K562 (cell line): ENCODE data around the gene MYB.

Experiments
- CGGBP1 ChIP-seq: fragments of 250-450 bp; sonication (Bioruptor Pico); IDR thresholded peaks from 2 replicates; pipeline ENCODE4 v1.9.0; 2021; ENCODE audit warnings: mild to moderate bottlenecking
- CTCF ChIP-seq, 3 experiments: IDR thresholded peaks in 2 of 3; conservative IDR thresholded peaks in 1 of 3; 2 replicates each; pipeline ENCODE4 v1.5.1; 2011 to 2012; ENCODE audit warnings: low read length in 3 of 3, mild to moderate bottlenecking in 3 of 3, control low read depth in 2 of 3, improper control_type of control experiment in 1 of 3, inconsistent platforms in 1 of 3, low read depth in 1 of 3, mixed read lengths in 1 of 3, moderate library complexity in 1 of 3; ENCODE audit not compliant: insufficient read depth in 2 of 3
- EHMT2 ChIP-seq: fragments of 450-650 bp; IDR thresholded peaks from 2 replicates; pipeline ENCODE4 v1.6.1; 2018; ENCODE audit warnings: antibody characterized with exemption
- FOXK2 ChIP-seq, 2 experiments: fragments of 450-650 bp; IDR thresholded peaks in 1 of 2; conservative IDR thresholded peaks in 1 of 2; 2 replicates each; pipeline ENCODE4 v1.6.1; 2016; ENCODE audit warnings: low read depth in 2 of 2, mild to moderate bottlenecking in 1 of 2
- NR2C2 ChIP-seq, 2 experiments: fragments of 200-800 bp in 1 of 2; sonication (Bioruptor generic) in 1 of 2; sonication (generic) in 1 of 2; formaldehyde crosslinking in 1 of 2; IDR thresholded peaks; 2 replicates each; pipeline versions ENCODE4 v1.6.1 to v1.8.0; 2016 to 2022; ENCODE audit warnings: mild to moderate bottlenecking in 1 of 2, missing compliant biosample characterization in 1 of 2, missing genetic modification characterization in 1 of 2, missing genetic modification reagents in 1 of 2
- POLR2A ChIP-seq: fragments of 450-650 bp; conservative IDR thresholded peaks from 2 replicates; pipeline ENCODE4 v1.6.1; 2016
- REST ChIP-seq, 2 experiments: fragments of 450-650 bp; formaldehyde crosslinking in 1 of 2; IDR thresholded peaks; 2 replicates each; pipeline versions ENCODE4 v1.4.0 to v1.6.1; 2014 to 2020; ENCODE audit warnings: mild to moderate bottlenecking in 2 of 2, borderline replicate concordance in 1 of 2, low read depth in 1 of 2
- SIN3B ChIP-seq: fragments of 450-650 bp; IDR thresholded peaks from 2 replicates; pipeline ENCODE4 v1.6.1; 2017; ENCODE audit warnings: low read depth, mild to moderate bottlenecking, moderate library complexity
- SRSF7 ChIP-seq: fragments of 200-400 bp; formaldehyde crosslinking; optimal IDR thresholded peaks from 2 replicates; pipeline ENCODE3; 2017; ENCODE audit warnings: mild to moderate bottlenecking, low read depth, low read length
- ZFP36 ChIP-seq: fragments of 150-350 bp; IDR thresholded peaks from 2 replicates; pipeline ENCODE4 v1.6.1; 2018; ENCODE audit warnings: low read length, low read depth; ENCODE audit not compliant: partially characterized antibody

GRCh38 chr6:135250234-135250633 lies 69.1 kb downstream of the MYB start:
- no peak for TF ChIP-seq REST (IDR thresholded peaks at IDR 0.05; ENCODE audit: borderline replicate concordance)
- TF ChIP-seq REST (CRISPR knock-in tag; IDR thresholded peaks at IDR 0.05; ENCODE audit: low read depth): no peak
- no peak for TF ChIP-seq SRSF7
- no peak for TF ChIP-seq POLR2A
- no peak for TF ChIP-seq ZFP36
- TF ChIP-seq FOXK2 (conservative IDR thresholded peaks at IDR 0.05 in 1 of 2, IDR thresholded peaks at IDR 0.05 in 1 of 2; ENCODE audit: low read depth in 2 of 2): no peak
- no peak for TF ChIP-seq CGGBP1 (CRISPR knock-in tag)
- no peak for TF ChIP-seq NR2C2 (CRISPR knock-in tag; IDR thresholded peaks at IDR 0.05)
- TF ChIP-seq NR2C2 (tag; IDR thresholded peaks at IDR 0.05): no peak
- TF ChIP-seq EHMT2: no peak
- no peak for TF ChIP-seq CTCF (IDR thresholded peaks at IDR 0.05 in 2 of 3, conservative IDR thresholded peaks at IDR 0.05 in 1 of 3; ENCODE audit: insufficient read depth in 2 of 3, low read depth in 1 of 3, low read length in 3 of 3)
- no peak for TF ChIP-seq SIN3B
